ENCODE measurements around the gene CACNA2D1.

DNA sequence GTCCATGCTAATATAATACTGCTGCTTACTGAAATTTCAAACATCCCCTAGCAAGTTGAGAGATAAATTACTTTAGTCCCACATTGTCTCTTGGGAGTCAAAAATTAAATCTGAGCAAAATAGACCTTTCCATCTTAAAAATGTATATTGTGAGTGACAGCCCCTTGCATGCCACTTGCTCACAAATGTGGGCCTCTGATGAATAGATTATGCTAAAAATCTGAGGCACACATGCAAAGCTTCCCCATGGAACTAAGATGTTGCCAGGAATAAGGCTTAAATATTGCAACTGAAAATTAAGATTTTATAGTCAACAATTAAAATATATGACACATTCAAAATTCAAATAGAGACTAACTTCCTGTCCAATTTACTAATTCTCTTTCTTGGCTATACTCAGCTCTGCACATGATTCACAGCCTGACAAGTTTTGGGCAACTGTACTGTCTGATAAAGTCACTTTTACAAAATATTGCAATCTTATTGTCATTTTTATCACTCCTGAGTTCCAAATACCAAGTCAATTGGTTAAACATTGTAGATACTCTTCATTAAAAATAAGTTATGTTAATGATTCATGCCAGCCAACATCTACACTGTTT is 301.2 kb downstream of the CACNA2D1 start:
- TF ChIP-seq, protein P1, sequence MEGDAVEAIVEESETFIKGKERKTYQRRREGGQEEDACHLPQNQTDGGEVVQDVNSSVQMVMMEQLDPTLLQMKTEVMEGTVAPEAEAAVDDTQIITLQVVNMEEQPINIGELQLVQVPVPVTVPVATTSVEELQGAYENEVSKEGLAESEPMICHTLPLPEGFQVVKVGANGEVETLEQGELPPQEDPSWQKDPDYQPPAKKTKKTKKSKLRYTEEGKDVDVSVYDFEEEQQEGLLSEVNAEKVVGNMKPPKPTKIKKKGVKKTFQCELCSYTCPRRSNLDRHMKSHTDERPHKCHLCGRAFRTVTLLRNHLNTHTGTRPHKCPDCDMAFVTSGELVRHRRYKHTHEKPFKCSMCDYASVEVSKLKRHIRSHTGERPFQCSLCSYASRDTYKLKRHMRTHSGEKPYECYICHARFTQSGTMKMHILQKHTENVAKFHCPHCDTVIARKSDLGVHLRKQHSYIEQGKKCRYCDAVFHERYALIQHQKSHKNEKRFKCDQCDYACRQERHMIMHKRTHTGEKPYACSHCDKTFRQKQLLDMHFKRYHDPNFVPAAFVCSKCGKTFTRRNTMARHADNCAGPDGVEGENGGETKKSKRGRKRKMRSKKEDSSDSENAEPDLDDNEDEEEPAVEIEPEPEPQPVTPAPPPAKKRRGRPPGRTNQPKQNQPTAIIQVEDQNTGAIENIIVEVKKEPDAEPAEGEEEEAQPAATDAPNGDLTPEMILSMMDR (IDR thresholded peaks at IDR 0.05), result no peak
- no peak for TF ChIP-seq POLR2A (IDR thresholded peaks at IDR 0.05)
